Superior temporal gyrus (tissue), 1 donor: Measurements from ENCODE around the gene ATP8B1.
"Not testable (repeated sequence)": the region's sequence is repeated elsewhere in the genome, so short reads cannot be mapped to it uniquely, and the experiment has no call there.

Experiments
- DNase-seq: peaks from one replicate; pipeline ENCODE4 v3.0.0-alpha.2; 2016; ENCODE audit errors: extremely low spot score

The ATP8B1 gene

GRCh38 chr18:57666818-57667497 lies 136.2 kb downstream of the ATP8B1 start:
- no peak for DNase-seq

- DNase-seq, result no peak
These were observed 138.4 kb downstream of the ATP8B1 start for GRCh38 chr18:57664568-57665165.

GRCh38 chr18:57660961-57661360 lies 142.2 kb downstream of the ATP8B1 start:
- no peak for DNase-seq

GRCh38 chr18:57659460-57660102 lies 143.5 kb downstream of the ATP8B1 start:
- peak; percentile 39 for DNase-seq

GRCh38 chr18:57657542-57657941 lies 145.6 kb downstream of the ATP8B1 start:
- no peak for DNase-seq

GRCh38 chr18:57655740-57656139 lies 147.4 kb downstream of the ATP8B1 start:
- DNase-seq, result no peak

- no peak for DNase-seq
These were observed 151.2 kb downstream of the ATP8B1 start for GRCh38 chr18:57651914-57652313.

- no peak for DNase-seq
These were observed 153.3 kb downstream of the ATP8B1 start for GRCh38 chr18:57649556-57650500.

GRCh38 chr18:57648414-57648813 lies 154.7 kb downstream of the ATP8B1 start:
- no peak for DNase-seq

- peak; percentile 43 for DNase-seq
These were observed 158.6 kb downstream of the ATP8B1 start for GRCh38 chr18:57644540-57644939.

- not testable (repeated sequence) for DNase-seq
These were observed 159.4 kb downstream of the ATP8B1 start for GRCh38 chr18:57643726-57644125.

GRCh38 chr18:57642462-57642861 lies 160.7 kb downstream of the ATP8B1 start:
- DNase-seq, result not testable (repeated sequence)

GRCh38 chr18:57640749-57641148 lies 162.4 kb downstream of the ATP8B1 start:
- no peak for DNase-seq

- no peak for DNase-seq
These were observed 162.9 kb downstream of the ATP8B1 start for GRCh38 chr18:57640236-57640635.

- DNase-seq, result no peak
These were observed 167.9 kb downstream of the ATP8B1 start for GRCh38 chr18:57635003-57635822.

- DNase-seq, result no peak
These were observed 171.4 kb downstream of the ATP8B1 start for GRCh38 chr18:57631697-57632096.

GRCh38 chr18:57630754-57631595 lies 172.1 kb downstream of the ATP8B1 start:
- DNase-seq, result no peak

- DNase-seq, result peak; percentile 96
These were observed 172.9 kb downstream of the ATP8B1 start for GRCh38 chr18:57630002-57630753.

GRCh38 chr18:57629422-57629821 lies 173.7 kb downstream of the ATP8B1 start:
- DNase-seq, result no peak
